HG03097 (cell line): Measurements from ENCODE around the gene MOSMO.

ENCODE experiments used
- ATAC-seq: cut with Tn5 transposase; IDR thresholded peaks from one replicate; pipeline ENCODE4 v1.9.1; 2021; ENCODE audit not compliant: unreplicated experiment, low FRiP score

MOSMO gene

DNA sequence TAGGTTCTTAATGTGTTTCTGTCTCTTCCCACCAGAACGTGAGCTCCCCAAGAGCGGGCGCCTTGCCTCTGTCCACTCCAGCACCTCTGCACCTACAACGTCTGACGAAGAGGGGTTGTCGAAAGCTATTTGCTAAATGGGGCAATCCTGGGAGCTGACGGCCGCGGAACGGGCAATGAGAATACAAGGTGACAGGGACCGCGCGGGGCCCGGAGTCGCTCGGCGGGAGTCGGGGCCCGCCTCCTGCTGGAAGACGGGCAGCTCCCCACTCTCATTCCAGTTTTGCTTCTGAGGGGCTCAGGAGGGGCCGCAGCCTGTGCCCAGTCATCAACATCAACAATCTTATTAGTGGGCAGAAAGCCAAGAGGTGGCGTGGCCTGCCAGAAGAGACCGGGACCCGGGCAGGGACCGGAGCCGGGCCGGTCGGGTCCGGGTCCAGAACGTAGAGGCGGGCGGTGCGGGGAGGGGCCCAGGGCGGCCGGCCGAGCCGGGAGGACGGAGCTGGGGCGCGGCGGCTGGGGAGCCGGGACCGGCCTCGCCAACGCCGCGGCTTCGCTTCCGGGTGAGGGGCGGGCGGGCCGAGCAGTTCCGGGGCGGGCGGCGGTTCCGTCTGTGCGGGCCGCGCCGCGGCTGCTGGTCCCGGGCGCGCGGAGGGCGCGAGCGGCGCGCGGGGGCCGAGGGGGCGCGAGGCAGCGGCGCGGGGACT, at the start of gene MOSMO:
MOSMO (plus strand) TSS at position 603 of the 706 bp plus-strand sequence. CDS start 191 bp downstream, outside the sequence.
- no peak for ATAC-seq

DNA sequence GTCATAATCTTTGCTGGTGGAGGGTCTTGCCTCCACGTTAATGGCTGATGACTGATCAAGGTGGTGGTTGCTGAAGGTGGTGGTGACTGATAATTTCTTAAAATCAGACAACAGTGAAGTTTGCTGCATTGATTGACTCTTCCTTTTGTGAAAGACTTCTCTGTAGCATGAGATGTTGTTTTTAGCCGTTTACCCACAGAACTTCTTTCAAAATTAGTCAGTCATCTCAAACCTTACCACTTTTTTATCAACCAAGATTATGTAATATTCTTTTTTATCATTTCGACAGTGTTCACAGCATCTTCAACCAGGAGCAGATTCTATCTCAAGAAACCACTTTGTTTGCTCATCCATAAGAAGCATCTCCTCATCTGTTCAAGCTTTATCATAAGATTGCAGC, 48.9 kb upstream of the MOSMO start:
- no peak for ATAC-seq

DNA sequence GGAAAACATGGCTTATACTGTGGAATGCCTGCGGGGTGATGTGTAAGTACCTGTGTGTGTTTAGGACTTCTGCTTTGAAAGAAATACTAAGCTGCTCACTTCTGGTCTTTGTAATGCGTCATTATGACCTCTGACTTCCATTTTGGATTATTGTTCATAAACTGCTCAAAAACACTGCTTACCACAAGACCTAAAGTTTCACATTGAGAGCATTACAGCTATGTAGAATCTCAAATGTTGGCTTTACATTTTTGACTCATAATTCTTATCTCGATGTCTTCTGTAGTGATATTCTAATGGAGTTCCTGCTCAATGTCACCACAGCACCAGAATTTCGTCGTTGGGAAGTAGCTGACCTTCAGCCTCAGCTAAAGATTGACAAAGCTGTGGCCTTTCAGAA, 45.4 kb upstream of the MOSMO start:
- no peak for ATAC-seq

DNA sequence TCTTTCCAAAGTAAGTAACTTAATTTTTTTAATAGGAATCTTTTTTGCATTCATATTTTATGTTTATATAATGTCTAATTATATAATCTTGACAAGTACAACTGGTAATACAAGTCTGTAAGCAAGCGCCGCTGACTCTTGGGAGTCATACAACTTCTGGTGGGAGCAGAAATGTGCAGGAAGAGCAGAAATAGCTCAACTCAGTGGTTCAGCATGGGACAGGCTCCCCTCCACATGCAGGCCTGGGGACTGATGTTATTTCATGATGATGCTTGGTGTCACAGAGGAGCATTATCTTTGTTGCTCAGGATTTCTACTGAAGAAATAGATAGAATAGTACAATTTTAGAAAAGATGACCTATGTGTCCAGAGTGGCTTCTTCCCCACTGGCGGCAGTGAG, 44.0 kb upstream of the MOSMO start:
- no peak for ATAC-seq

DNA sequence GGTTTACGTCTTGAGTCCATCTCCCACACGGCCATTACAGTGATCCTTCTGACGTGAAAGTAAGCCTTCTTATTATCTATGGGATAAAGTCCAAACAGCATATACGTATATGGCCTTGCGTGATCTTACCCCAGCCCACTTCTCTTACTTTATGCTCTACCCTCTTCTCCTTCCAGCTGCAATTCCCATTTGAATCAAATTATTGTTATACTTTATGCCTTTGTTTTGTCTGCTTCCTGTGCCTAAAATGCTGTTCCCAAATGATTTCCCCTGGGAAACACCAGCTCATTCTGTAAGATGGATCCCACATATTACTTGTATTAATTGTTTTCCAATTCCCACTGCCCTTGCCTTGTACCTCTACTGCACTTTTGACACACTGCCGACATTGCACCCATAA, 43.6 kb upstream of the MOSMO start:
- no peak for ATAC-seq

DNA sequence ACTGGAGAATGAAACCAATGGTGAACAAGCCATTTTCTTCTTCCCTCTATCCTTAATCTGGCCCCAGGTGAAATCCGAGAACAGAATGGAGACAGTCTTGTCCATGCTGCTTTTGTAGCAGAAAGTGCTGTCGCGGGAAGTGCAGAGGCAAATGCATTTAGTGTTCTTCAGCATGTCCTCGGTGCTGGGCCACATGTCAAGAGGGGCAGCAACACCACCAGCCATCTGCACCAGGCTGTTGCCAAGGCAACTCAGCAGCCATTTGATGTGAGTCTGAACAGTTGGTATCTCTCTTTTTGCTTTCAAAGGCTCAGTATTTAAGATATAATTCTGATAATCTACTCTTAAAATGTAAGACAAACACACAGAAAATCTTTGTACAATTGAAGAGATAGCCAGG, 36.1 kb upstream of the MOSMO start:
- ATAC-seq = no peak

DNA sequence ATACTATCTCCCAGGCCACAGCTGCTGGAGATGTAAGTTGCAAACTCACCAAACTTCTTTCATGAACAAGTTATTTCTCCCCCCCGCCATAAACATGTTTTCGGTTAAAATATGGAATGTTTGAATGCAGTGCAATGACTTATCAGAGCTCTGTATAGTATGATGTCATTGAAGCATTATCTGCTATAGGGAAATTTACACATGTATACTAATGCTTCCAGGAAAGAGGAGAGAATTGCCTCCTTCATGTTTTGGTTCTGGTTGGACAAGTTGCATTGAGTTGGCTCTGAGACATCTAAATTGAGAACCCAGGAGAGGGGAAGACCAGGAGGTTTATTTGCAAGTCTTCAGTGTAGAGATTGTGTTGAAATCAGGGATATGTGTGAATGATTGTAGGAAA, 34.0 kb upstream of the MOSMO start:
- no peak for ATAC-seq

DNA sequence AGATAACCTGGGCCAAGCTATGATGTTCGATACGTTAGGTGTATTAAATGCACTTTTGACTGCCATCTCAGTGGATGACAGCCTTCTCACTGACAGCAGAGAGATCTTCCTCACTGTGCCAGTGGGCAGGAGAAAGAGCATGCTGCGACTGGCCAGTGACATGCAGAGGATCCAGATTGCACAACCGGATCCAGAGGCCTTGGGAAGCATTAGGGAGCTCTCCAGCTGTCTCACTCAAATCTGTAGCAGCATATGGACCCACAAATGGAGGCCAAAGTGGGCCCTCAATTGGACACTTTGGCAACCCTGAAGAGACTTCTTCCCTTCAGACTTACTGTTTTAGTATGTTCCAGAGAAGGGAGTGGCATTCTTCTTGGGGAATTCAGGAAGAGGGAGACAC, 27.9 kb upstream of the MOSMO start:
- no peak for ATAC-seq

DNA sequence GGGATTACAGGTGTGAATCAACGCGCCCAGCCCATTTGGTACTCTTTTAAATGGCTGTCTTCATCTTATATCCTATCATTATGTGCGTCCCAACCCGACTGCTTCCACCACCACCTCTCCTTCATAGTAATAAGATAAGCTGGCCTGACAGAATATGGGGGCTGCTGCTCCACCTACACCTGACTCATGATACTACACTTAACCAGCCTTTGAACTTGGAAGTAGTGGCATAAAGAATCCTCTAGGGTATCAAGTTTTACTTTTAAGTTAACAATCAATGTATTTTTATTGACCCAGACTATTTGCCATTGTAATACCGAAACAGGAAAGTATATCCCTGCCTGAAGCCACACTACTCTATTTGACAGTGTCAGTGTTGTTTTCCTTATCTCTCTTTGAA, 25.8 kb upstream of the MOSMO start:
- ATAC-seq = no peak

DNA sequence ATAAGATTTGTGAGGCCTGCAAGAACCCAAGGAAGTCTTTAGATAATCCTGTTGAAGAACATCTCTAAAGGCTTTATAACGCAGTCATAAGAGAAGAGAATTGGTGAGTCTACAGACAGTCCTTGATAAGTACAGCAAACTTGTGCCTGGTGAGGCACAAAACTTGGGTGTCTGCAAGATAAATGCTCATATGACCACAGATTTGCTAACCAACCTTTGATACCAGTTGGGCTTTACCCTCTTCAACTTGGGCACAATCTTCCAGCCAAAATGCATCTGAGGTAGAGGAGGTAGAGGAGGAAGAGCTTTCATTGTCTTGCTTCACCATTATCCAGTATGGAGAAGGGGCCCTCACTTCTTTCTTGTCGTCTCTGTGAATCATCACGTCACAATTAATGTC, 23.8 kb upstream of the MOSMO start:
- ATAC-seq = no peak

DNA sequence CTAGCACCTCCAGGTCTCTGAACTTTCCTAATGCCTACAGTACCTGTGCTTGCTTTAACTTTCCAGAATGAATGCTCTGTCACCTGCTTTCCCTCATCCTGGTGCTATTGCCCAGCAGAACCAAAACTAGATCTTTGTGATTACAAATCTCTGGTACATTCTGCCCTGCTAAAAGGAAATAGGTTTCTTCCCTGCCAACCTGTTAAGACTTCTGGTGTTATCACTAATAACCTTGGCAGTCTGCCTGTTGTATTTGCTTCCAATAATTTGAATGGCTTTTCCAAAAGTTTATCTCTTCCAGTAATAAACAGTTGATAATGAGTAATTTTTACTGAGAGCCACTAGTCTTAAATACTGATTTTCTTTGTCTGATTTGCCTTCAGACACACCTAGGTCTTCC, 22.4 kb upstream of the MOSMO start:
- ATAC-seq = no peak

DNA sequence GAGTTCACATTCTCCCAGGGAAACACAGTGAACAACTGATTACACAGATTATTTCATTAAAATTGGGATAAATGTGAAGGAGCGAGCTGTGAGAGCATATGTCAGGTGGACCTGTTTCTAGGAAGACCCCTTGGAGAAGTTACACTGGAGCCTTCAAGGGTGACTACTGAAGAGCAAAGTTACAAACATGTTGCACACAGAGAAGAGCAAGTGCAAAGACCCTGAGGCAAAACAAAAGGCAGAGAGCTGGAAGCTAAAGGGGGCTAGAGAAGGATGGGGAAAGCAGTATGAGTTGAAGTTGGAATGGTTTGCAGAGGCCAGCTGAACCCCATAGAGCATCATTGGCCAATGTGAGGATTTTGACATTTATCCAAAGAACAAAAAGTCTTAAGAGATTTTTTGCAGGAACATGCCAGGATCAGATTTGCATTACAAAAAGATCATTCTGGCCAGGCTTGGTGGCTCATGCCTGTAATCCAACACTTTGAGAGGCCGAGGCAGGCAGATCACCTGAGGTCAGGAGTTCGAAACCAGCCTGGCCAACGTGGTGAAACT, 21.1 kb upstream of the MOSMO start:
- ATAC-seq = no peak

DNA sequence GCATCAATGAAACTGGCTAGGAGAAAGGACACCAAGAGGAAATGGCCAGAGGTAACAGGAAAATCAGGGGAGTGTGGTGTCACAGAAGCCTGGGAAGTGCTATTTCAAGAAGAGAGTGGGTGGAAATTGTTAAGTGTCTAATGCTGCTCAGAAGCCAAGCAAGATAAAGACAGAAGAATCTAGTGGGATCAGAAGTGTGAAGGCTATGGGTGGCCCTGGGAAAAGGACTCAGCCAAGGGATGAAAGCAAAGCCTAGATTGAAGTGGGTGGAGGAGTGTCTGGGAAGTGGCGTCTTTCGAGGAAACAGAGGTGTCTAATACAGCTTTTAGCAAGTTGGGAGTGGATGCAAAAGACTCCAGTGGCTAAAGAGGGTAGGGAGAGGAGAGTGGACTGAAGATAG, 20.4 kb upstream of the MOSMO start:
- ATAC-seq = no peak

DNA sequence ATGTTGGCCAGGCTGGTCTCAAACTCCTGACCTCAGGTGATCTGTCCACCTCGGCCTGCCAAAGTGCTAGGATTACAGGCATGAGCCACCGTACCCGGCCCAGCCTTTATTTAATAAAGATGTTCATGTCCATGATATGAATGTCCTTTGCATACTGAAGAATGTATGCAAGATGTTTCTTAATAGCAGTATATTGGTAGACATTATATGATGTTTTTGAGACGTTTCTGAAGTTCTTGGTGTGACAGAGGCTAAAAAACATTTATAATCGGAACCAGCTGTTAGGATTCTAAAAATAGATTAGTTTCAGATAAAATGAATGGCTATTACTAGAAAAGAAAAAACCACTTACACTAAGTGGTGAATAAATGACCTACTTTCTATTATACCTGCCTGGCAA, 18.8 kb upstream of the MOSMO start:
- no peak for ATAC-seq

DNA sequence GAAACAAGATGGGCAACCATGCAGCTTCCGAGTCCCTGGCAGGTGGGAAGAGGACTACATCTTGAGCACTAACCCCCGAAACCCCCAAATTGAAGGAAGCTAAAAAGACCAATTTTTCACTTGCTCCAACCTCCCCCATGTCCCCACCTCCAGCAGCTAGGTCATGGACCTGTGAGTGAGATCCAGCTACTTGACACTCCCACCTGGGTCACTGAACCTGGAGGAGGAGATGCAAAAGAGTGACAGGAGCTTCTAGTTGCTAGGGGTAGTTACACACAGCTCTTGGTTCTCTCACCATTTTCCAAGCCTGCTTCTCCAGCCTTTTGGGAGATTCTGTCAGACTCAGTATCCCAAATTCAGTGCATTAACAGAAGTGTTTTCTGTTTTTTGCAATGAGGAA, 18.2 kb upstream of the MOSMO start:
- ATAC-seq = no peak

DNA sequence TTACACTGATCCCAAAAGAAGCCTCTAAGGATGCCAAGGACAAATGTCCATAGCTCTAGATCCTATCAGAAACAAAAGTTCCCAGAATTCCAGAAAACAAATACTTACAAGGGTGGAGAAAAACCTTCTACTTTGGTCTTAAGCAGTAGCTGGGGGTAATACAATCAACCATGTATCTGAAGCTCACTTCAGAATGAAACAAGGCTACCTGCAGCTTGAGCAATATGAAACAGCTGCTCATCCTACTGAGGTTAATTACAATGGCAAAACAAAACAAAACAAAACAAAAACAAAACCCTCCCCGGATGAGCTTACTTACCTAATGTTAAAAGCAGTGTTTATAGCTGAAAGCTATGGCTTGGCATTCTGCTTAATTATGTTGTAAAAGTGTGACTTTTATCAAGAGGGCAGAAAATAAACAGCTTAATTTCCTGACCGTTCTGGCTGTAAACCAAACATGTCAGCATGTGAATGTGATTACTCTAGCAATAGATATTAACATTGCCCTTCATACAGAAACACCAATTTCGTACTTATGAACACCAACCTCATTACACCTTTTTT, 17.4 kb upstream of the MOSMO start:
- ATAC-seq = no peak

DNA sequence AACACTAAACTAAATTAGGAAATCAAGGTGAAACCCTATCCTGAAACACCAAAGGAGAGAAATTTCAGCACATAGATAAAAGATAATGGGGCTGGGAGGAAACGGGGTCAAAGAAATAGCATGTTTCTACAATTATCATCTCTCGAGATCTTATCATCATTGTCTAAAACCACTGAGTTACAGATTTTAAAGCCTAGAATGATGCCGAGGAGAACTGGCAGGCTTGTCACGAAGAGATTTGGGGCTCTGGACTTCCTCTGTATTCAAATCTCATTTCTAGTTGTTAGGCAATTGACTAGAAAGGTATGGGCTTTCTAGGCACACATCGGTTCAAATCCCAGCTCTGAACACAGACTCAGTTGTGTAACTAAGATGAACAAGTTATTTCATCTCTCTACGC, 16.3 kb upstream of the MOSMO start:
- ATAC-seq = no peak

DNA sequence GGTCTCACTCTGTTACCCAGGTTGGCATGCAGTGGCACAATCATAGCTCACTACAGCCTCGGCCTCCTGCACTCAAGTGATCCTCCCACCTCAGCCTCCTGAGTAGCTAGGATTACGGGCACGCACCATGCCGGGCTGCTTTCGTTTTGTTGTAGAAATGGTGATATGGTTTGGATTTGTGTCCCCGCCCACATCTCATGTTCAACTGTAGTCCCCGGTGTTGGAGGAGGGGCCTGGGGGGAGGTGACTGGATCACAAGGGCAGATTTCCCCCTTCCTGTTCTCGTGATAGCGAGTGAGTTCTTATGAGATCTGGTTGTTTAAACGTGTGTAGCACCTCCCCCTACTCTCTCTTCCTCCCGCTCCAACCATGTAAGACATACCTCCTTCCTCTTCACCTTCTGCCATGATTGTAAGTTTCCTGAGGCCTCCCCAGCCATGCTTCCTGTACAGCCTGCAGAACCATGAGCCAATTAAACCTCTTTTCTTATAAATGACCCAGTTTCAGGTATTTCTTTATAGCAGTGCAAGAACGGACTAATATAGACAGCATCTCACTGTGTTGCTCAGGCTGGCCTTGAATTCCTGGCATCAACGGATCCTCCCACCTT, 12.9 kb upstream of the MOSMO start:
- no peak for ATAC-seq

DNA sequence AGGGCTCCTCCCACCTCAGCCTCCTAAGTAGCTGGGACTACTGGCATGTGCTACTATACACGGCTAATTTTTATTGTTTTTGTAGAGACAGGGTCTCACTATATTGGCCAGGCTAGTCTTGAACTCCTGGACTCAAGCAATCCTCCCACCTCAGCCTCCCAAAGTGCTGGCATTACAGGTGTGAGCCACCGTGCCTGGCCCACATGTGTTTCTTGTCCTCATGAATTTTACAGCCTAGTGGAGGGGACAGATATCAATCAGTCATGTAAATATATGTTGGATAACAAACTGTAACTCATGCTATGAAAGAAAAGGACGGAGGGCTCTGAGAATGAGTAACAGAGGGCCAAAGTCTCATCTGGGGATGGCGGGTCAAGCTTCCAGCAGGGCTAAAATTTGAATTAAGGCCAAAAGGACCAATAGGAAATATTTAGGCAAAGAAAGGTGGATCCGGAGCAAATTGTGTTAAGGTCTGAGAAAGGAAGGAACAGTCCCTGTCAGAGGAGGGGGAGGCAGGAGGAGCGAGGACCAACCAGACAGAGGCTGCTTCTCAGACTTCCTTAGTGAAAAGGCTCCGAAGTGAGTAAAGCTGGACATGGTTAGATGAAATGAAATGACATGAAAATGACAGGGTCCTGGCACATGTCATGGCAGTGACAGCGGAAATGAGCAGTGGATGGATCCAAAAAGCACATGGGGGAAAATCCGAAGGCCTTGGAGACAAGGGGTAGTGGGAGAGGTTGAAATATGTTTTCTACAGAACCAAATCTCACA, 10.8 kb upstream of the MOSMO start:
- no peak for ATAC-seq

DNA sequence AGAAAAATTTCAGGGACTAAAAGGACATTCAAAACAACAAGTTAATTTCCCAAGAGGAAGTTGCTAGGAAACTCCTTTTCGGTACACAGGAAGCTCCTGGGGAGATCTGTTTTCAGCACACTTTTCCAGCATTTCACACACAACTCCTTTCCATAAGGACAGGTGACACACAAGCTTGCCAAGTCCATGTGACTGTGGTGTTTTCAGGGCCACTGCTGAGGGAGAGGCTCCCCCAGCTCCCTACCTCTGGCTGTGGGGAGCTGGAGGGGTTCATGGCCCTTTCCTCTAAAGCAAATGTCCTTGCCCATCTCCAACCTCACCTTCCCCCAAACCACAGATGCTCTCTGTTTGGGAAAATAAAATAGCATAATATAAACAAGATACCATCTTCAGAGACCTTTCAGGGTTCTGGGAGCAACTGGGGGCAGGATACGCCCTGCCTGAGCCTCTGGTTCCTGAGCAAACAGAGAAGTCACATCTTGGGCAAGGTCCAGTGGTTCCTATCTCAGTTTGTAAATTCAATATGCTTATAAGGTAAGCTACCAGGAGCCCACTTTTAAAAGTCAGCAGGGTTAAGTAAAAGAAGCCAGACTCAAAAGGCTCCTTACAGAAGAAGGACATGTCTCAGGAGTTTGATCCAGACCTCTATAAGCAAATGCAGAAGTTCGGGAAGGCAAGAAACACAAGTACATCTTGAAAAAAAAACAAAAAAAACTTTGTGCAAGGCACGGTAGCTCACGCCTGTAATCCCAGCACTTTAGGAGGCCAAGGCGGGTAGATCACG, 10.0 kb upstream of the MOSMO start:
- ATAC-seq = no peak

DNA sequence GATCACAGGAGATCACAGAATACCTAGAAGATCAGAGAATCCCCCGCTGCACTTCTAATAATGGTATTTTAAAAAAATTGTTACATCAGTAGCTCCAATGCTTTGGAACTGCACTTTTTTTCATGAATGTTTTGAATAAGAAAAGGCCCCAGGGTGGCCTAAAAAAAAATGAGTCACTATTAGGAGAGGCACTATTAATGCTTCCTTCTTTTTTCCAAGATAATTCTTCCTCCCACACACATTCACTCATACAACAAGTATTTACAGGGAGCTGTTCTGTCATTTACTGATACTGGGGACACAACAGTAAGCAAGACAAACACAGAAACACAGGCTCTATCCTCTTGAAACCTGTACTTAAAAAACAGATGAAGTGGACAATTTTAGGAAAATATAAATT, 6.3 kb upstream of the MOSMO start:
- ATAC-seq = no peak
